ENCODE measurements around the gene HPCA. TPM values are rescaled to one million over a fixed set of nuclear protein-coding genes. Genes with fewer than 3 reads are reported as not detected.
"Not testable (repeated sequence)": the region's sequence is repeated elsewhere in the genome, so short reads cannot be mapped to it uniquely, and the experiment has no call there.

The HPCA gene
- total and polyA plus RNA-seq, 2 donors (not counting 1 experiment from before 2014, with no cell fraction given) = 0.33 TPM; not detected in 1

GRCh38 chr1:32902535-32902920 lies 16.2 kb downstream of the HPCA start:
- no peaks in the 10 kb centered on the region for H3K79me2 ChIP-seq (ENCODE audit: control insufficient read depth, insufficient read depth, low read length)
- TF ChIP-seq EZH2 (IDR thresholded peaks at IDR 0.05; ENCODE audit: low read length, missing control alignments) = no peak
- TF ChIP-seq, protein P1, sequence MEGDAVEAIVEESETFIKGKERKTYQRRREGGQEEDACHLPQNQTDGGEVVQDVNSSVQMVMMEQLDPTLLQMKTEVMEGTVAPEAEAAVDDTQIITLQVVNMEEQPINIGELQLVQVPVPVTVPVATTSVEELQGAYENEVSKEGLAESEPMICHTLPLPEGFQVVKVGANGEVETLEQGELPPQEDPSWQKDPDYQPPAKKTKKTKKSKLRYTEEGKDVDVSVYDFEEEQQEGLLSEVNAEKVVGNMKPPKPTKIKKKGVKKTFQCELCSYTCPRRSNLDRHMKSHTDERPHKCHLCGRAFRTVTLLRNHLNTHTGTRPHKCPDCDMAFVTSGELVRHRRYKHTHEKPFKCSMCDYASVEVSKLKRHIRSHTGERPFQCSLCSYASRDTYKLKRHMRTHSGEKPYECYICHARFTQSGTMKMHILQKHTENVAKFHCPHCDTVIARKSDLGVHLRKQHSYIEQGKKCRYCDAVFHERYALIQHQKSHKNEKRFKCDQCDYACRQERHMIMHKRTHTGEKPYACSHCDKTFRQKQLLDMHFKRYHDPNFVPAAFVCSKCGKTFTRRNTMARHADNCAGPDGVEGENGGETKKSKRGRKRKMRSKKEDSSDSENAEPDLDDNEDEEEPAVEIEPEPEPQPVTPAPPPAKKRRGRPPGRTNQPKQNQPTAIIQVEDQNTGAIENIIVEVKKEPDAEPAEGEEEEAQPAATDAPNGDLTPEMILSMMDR (conservative IDR thresholded peaks at IDR 0.05 in 1 of 2, IDR thresholded peaks at IDR 0.05 in 1 of 2; ENCODE audit: low read depth in 1 of 2, low read length in 2 of 2) = no peak
- DNase-seq (ENCODE audit: low read depth in 2 of 2) = no peak
- no peak overlapping the region for H2AFZ ChIP-seq (ENCODE audit: low read length)
- no peak overlapping the region for H3K27ac ChIP-seq (ENCODE audit: insufficient read depth, low read length)
- no peaks in the 10 kb centered on the region for H3K36me3 ChIP-seq (ENCODE audit: control insufficient read depth, insufficient read depth, low read length)
- H3K27me3 ChIP-seq (ENCODE audit: control insufficient read depth, insufficient read depth, low read length) = no peaks in the 10 kb centered on the region
- H4K20me1 ChIP-seq (ENCODE audit: control insufficient read depth, extremely low read depth, insufficient read depth, low read length) = no peaks in the 10 kb centered on the region
- no peak overlapping the region for H3K4me2 ChIP-seq (ENCODE audit: extremely low read depth, insufficient read depth, low read length)
- no peak overlapping the region for H3K4me3 ChIP-seq (replicated peaks in 1 of 4; ENCODE audit: control extremely low read depth in 1 of 4, insufficient read depth in 1 of 4, low read depth in 3 of 4, low read length in 4 of 4)
- H3K4me1 ChIP-seq (ENCODE audit: control insufficient read depth, extremely low read depth, insufficient read depth, low read length) = no peaks in the 10 kb centered on the region
- no peak overlapping the region for H3K9ac ChIP-seq (ENCODE audit: insufficient read depth, low read length)
- H3K9me3 ChIP-seq (ENCODE audit: control insufficient read depth, insufficient read depth, low read depth, low read length) = no peaks in the 10 kb centered on the region

DNA sequence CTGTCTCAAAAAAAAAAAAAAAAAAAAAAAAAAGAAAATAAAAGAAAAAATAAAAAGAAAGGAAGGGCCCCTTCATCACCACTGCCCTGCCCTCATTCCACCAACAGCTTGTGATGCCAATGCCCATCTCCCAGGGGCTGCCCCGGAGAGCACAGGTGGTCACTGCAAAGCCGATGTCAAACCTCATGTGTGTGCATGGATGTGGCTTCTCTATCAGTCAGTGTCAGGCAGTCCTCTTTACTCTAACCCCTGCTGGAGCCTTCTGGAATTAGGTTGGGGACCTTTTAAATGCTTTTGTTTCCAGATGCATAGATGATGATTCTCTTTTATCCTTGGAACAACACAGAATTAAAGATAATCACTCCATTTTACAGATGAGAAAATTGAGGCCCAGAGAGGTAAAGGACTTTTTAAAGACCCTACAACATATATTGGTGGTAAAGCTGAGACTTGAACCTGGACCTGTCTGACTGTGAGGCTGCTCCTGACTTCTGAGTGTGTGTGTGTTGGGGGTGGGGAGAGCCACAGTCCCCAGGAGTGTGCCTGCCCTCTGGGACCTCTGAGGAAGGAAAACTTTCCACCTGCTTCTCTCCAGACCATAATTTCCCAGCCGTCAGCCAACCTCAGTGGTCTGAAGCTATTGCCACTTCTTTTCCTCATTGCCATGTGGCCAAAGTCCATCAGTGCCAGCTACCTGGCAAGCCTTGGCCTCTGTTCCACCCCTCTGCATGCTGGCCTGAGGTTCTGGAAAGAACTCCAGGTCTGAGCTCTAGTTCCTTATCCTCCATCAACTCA lies 17.9 kb downstream of the HPCA start:
- H3K4me2 ChIP-seq (ENCODE audit: extremely low read depth, insufficient read depth, low read length) = no peak overlapping the region
- DNase-seq (ENCODE audit: low read depth in 2 of 2) = no peak
- TF ChIP-seq, protein P1 (conservative IDR thresholded peaks at IDR 0.05 in 1 of 2, IDR thresholded peaks at IDR 0.05 in 1 of 2; ENCODE audit: low read depth in 1 of 2, low read length in 2 of 2) = no peak
- TF ChIP-seq EZH2 (IDR thresholded peaks at IDR 0.05; ENCODE audit: low read length, missing control alignments) = no peak
- no peaks in the 10 kb centered on the region for H3K27me3 ChIP-seq (ENCODE audit: control insufficient read depth, insufficient read depth, low read length)
- no peak overlapping the region for H3K4me3 ChIP-seq (replicated peaks in 1 of 4; ENCODE audit: control extremely low read depth in 1 of 4, insufficient read depth in 1 of 4, low read depth in 3 of 4, low read length in 4 of 4)
- H3K27ac ChIP-seq (ENCODE audit: insufficient read depth, low read length) = no peak overlapping the region
- H3K4me1 ChIP-seq (ENCODE audit: control insufficient read depth, extremely low read depth, insufficient read depth, low read length) = no peaks in the 10 kb centered on the region
- H3K79me2 ChIP-seq (ENCODE audit: control insufficient read depth, insufficient read depth, low read length) = no peaks in the 10 kb centered on the region
- H3K9me3 ChIP-seq (ENCODE audit: control insufficient read depth, insufficient read depth, low read depth, low read length) = no peaks in the 10 kb centered on the region
- H4K20me1 ChIP-seq (ENCODE audit: control insufficient read depth, extremely low read depth, insufficient read depth, low read length) = no peaks in the 10 kb centered on the region
- no peaks in the 10 kb centered on the region for H3K36me3 ChIP-seq (ENCODE audit: control insufficient read depth, insufficient read depth, low read length)
- H2AFZ ChIP-seq (ENCODE audit: low read length) = no peak overlapping the region
- no peak overlapping the region for H3K9ac ChIP-seq (ENCODE audit: insufficient read depth, low read length)

DNA sequence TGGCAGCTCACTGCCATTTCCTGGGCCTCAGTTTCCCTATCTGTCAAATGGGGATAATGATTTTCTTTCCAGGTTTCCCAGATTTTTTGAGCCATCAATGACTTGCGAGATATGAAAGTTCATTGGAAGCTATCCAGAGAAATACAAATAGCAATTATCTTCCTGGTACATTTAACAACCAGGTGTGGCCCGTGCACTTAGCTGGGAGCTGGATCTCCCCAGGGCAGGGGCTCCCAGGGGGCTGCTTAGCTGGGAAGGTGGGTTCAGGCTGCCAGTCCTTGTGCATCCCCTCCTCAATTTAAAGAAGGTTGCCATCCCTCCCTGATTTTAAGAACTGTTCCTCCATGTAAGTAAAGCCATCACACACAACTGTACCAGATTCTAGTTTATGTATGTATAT lies 18.5 kb downstream of the HPCA start:
- H3K27me3 ChIP-seq (ENCODE audit: control insufficient read depth, insufficient read depth, low read length) = peaks cover 5% of the 10 kb centered on the region
- no peak overlapping the region for H2AFZ ChIP-seq (ENCODE audit: low read length)
- no peak overlapping the region for H3K4me3 ChIP-seq (replicated peaks in 1 of 4; ENCODE audit: control extremely low read depth in 1 of 4, insufficient read depth in 1 of 4, low read depth in 3 of 4, low read length in 4 of 4)
- no peaks in the 10 kb centered on the region for H4K20me1 ChIP-seq (ENCODE audit: control insufficient read depth, extremely low read depth, insufficient read depth, low read length)
- H3K4me2 ChIP-seq (ENCODE audit: extremely low read depth, insufficient read depth, low read length) = no peak overlapping the region
- no peaks in the 10 kb centered on the region for H3K4me1 ChIP-seq (ENCODE audit: control insufficient read depth, extremely low read depth, insufficient read depth, low read length)
- TF ChIP-seq, protein P1 (conservative IDR thresholded peaks at IDR 0.05 in 1 of 2, IDR thresholded peaks at IDR 0.05 in 1 of 2; ENCODE audit: low read depth in 1 of 2, low read length in 2 of 2) = no peak
- TF ChIP-seq EZH2 (IDR thresholded peaks at IDR 0.05; ENCODE audit: low read length, missing control alignments) = no peak
- H3K9me3 ChIP-seq (ENCODE audit: control insufficient read depth, insufficient read depth, low read depth, low read length) = no peaks in the 10 kb centered on the region
- H3K79me2 ChIP-seq (ENCODE audit: control insufficient read depth, insufficient read depth, low read length) = no peaks in the 10 kb centered on the region
- no peak overlapping the region for H3K9ac ChIP-seq (ENCODE audit: insufficient read depth, low read length)
- H3K27ac ChIP-seq (ENCODE audit: insufficient read depth, low read length) = no peak overlapping the region
- no peak for DNase-seq (ENCODE audit: low read depth in 2 of 2)
- H3K36me3 ChIP-seq (ENCODE audit: control insufficient read depth, insufficient read depth, low read length) = no peaks in the 10 kb centered on the region

DNA sequence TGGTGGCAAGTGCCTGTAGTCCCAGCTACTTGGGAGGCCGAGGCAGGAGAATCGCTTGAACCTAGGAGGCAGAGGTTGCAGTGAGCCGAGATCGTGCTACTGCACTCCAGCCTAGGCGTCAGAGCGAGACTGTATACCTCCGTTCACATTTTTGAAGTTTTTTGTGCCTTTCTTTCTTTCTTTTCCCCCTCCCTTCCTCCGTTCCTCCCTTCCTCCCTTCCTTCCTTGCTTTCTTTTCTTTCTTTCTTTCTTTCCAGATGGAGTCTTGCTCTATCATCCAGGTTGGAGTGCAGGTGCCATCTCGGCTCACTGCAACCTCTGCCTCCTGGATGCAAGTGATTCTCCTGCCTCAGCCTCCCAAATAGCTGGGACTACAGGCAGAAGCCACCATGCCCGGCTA lies 19.3 kb downstream of the HPCA start:
- not testable (repeated sequence) for H3K27me3 ChIP-seq (ENCODE audit: control insufficient read depth, insufficient read depth, low read length); H2AFZ ChIP-seq (ENCODE audit: low read length); H3K79me2 ChIP-seq (ENCODE audit: control insufficient read depth, insufficient read depth, low read length); H3K4me2 ChIP-seq (ENCODE audit: extremely low read depth, insufficient read depth, low read length); H3K4me1 ChIP-seq (ENCODE audit: control insufficient read depth, extremely low read depth, insufficient read depth, low read length); H3K9me3 ChIP-seq (ENCODE audit: control insufficient read depth, insufficient read depth, low read depth, low read length); H3K9ac ChIP-seq (ENCODE audit: insufficient read depth, low read length); H3K4me3 ChIP-seq (replicated peaks in 1 of 4; ENCODE audit: control extremely low read depth in 1 of 4, insufficient read depth in 1 of 4, low read depth in 3 of 4, low read length in 4 of 4); H4K20me1 ChIP-seq (ENCODE audit: control insufficient read depth, extremely low read depth, insufficient read depth, low read length); H3K27ac ChIP-seq (ENCODE audit: insufficient read depth, low read length); H3K36me3 ChIP-seq (ENCODE audit: control insufficient read depth, insufficient read depth, low read length); DNase-seq (ENCODE audit: low read depth in 2 of 2)
